KG1 (cell line): Measurements from ENCODE around the gene ZNF816.
A peak's percentile ranks its signal among the peaks of the same experiment; 100 is the strongest.
"Not testable (repeated sequence)": the region's sequence is repeated elsewhere in the genome, so short reads cannot be mapped to it uniquely, and the experiment has no call there.

ENCODE experiments used
- DNase-seq: peaks from one replicate; lab custom pipeline; 2025; lab: John Stamatoyannopoulos, UW

Gene ZNF816

GRCh38 chr19:52962394-52963246, at the start of gene ZNF816:
Gene ZNF816, minus strand, starts transcription at chr19:52962881. Its CDS starts 6,792 bp downstream, at chr19:52956089.
- DNase-seq: peak; percentile 94

GRCh38 chr19:53012006-53012405, 49.3 kb upstream of the ZNF816 start:
- no peak for DNase-seq

GRCh38 chr19:53010494-53010893, 47.8 kb upstream of the ZNF816 start:
- DNase-seq: no peak

- no peak for DNase-seq
Observed at GRCh38 chr19:53008061-53008778, 45.5 kb upstream of the ZNF816 start.

DNA sequence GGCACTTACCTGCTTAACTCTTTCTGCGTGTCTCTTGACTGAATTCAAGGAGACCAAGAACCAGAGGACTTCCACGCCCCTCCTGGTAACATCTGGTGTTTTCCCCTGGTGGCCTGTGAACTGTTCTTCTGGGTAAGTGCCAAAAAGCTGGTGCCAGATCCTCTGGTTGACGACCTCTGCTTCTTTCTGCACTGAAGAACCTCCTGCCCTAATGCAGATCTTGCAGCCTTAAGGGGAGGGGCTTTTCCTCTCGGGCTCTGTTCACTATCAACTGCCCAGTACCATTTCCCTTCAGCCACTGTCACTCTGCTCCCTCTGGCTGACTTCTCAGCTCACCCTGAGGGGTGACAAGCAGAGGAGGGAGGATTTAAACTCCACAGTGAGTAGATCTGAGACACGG, 44.9 kb upstream of the ZNF816 start:
- no peak for DNase-seq

DNA sequence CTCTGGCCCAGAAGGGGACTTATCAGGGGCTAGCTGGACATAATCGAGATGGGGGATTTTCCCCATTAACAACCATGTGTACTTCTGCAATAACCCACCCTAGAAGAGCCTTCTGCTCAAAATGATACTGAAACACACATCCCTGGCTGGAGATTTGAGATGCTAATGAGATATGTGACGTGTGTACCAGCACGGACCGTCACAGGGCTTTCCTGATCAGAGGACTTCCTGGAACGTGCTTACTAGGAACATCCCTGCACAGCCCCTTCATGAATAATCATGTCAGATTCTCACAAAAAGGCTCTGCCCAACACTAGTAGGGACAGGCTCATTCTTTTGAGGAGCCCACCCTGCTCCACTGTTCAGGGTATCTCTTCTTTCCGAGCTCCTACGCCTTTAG, 44.5 kb upstream of the ZNF816 start:
- DNase-seq: no peak

- no peak for DNase-seq
Observed at GRCh38 chr19:53004242-53004641, 41.6 kb upstream of the ZNF816 start.

- no peak for DNase-seq
Observed at GRCh38 chr19:53002479-53002878, 39.8 kb upstream of the ZNF816 start.

DNA sequence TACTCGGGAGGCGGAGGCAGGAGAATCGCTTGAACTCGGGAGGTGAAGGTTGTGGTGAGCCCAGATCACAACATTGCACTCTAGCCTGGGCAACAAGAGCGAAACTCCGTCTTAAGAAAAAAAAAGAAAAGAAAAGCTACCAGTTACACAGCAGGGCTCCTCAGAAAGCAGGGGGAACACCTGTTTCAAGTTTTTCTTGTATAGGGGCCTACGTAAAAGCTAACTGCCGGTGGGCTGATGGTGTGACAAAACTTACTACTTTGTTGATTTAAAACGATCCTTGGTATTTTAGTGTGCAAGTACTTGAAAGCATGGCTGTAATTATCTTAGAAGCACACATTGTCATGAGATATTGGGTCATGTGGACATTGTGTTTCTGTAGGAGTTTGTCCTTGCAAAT, 35.3 kb upstream of the ZNF816 start:
- DNase-seq: no peak

GRCh38 chr19:52995711-52996110, 33.0 kb upstream of the ZNF816 start:
- no peak for DNase-seq

- DNase-seq: peak; percentile 50
Observed at GRCh38 chr19:52993342-52994178, 30.9 kb upstream of the ZNF816 start.

GRCh38 chr19:52992109-52993004, 29.7 kb upstream of the ZNF816 start:
- DNase-seq: no peak

GRCh38 chr19:52991484-52991883, 28.8 kb upstream of the ZNF816 start:
- DNase-seq: no peak

- DNase-seq: no peak
Observed at GRCh38 chr19:52990759-52991418, 28.2 kb upstream of the ZNF816 start.

GRCh38 chr19:52988506-52988905, 25.8 kb upstream of the ZNF816 start:
- DNase-seq: no peak

GRCh38 chr19:52987221-52987620, 24.5 kb upstream of the ZNF816 start:
- DNase-seq: no peak

DNA sequence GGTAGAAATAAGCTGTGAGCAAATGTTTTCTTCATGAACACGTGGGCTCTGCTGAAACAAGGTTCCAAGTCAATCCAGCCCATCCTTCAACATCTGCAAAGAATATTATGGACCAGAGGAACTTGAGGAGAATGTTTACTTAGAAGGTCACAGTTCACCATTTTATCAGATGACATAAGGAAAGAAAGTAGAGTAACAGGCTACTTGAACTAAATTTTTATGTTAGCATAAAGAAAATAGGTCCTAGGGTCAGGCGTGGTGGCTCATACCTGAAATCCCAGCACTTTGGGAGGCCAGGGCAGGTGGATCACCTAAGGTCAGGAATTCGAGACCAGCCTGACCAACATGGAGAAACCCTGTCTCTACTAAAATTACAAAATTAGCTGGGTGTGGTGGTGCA, 20.5 kb upstream of the ZNF816 start:
- not testable (repeated sequence) for DNase-seq

GRCh38 chr19:52981329-52981728, 18.6 kb upstream of the ZNF816 start:
- no peak for DNase-seq

DNA sequence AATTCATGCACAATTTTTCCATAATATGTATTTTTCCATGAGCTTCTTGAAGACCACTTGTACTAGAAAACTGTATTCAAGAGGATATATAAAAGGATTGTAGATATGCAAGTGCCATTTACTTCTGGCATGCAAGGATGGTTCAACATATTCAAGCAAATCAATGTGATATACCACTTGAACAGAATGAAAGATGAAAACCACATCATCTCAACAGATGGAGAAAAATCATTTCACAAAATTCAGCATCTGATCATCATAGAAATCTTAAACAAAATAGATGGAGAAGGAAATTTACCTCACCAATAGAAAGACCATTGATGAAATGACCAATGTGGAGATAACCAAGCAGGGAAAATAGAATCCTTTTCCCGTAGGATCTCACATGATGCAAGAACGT, 5.1 kb upstream of the ZNF816 start:
- no peak for DNase-seq

DNA sequence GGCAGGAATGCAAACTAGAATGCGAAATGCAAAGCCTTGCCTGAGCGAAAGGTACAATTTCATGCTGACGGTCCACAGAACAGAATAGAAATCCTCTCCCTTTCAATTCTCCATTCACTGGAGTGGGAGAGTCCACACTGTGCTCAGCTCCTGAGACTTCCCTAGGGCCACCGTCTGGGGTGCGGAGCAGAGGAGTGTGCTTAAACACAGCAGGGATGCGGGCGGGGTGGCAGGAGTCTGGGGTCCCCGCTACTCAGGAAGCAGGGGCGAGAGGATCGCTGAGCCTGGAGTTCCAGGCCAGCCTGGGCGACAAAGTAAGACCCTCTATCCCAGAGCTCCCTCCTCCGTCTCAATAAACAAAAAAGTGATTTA, 552 bp upstream of the ZNF816 start:
- no peak for DNase-seq

DNA sequence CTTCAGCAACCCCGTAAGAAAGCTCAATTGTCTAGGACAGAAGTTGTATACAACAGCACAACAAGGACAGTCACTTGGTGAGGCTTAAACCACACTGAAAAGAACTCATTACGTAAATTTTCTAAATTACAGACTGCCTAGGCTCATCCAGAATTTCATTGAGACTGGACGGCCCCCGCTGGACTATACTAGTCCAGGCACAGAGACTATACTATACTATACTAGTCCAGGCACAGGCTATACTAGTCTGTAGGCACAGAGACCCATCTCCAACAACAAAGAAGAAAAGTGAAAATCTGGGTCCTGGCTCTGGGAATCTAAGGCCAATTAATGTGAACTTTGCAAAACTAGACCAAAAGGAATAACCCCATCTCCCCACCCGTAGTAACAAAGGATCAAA, 700 bp downstream of the ZNF816 start:
- no peak for DNase-seq
